Mesenchymal stem cell (in vitro differentiated cells and primary cell): ENCODE data around the gene HMGB3.

Experiments
- DNase-seq: peaks from one replicate; pipeline ENCODE4 v3.0.0-alpha.2; 2013
- H2AFZ ChIP-seq: one replicate; pipeline ENCODE4 v1.6.1; 2013; ENCODE audit warnings: low read depth, mild to moderate bottlenecking, control low read depth, inconsistent platforms, low read length, moderate library complexity
- H2AK5ac ChIP-seq: 2 replicates; pipeline ENCODE4 v1.6.1; 2013; ENCODE audit warnings: low read length, moderate library complexity, mild to moderate bottlenecking, inconsistent platforms; ENCODE audit not compliant: severe bottlenecking
- H2BK120ac ChIP-seq: one replicate; pipeline ENCODE4 v1.6.1; 2013; ENCODE audit warnings: low read depth, mild to moderate bottlenecking, inconsistent platforms, low read length, moderate library complexity
- H2BK12ac ChIP-seq, 2 experiments: one replicate each; pipeline ENCODE4 v1.6.1; 2013; ENCODE audit warnings: inconsistent platforms in 2 of 2, low read length in 2 of 2, mild to moderate bottlenecking in 2 of 2, moderate library complexity in 2 of 2, control low read depth in 1 of 2
- H2BK15ac ChIP-seq: one replicate; pipeline ENCODE4 v1.6.1; 2013; ENCODE audit warnings: mild to moderate bottlenecking, low read depth, inconsistent platforms; ENCODE audit not compliant: poor library complexity, severe bottlenecking
- H2BK5ac ChIP-seq: 2 replicates; pipeline ENCODE4 v1.6.1; 2013; ENCODE audit warnings: low read depth, mild to moderate bottlenecking, low read length, control low read depth, inconsistent platforms; ENCODE audit not compliant: poor library complexity, severe bottlenecking
- H3K14ac ChIP-seq, 2 experiments: one replicate each; pipeline ENCODE4 v1.6.1; 2013; ENCODE audit warnings: inconsistent platforms in 2 of 2, low read length in 2 of 2, control low read depth in 1 of 2, mild to moderate bottlenecking in 1 of 2, moderate library complexity in 1 of 2
- H3K18ac ChIP-seq, 2 experiments: one replicate each; pipeline ENCODE4 v1.6.1; 2013; ENCODE audit warnings: inconsistent platforms in 2 of 2, low read length in 2 of 2, control low read depth in 1 of 2, low read depth in 1 of 2, mild to moderate bottlenecking in 1 of 2
- H3K23ac ChIP-seq, 2 experiments: one replicate each; pipeline ENCODE4 v1.6.1; 2013; ENCODE audit warnings: inconsistent platforms in 2 of 2, low read length in 2 of 2, mild to moderate bottlenecking in 2 of 2, moderate library complexity in 2 of 2, control low read depth in 1 of 2
- H3K27ac ChIP-seq: 2 replicates; pipeline ENCODE4 v1.5.1; 2013; ENCODE audit warnings: mild to moderate bottlenecking, moderate library complexity, low read length, control low read depth, inconsistent platforms; ENCODE audit not compliant: poor library complexity, severe bottlenecking
- H3K27me3 ChIP-seq, 2 experiments: 2 replicates each; pipeline versions ENCODE4 v1.6.1 to v1.7.0; 2013; ENCODE audit warnings: low read length in 2 of 2, mild to moderate bottlenecking in 2 of 2, moderate library complexity in 2 of 2, control low read depth in 1 of 2, inconsistent platforms in 1 of 2; ENCODE audit not compliant: control insufficient read depth in 1 of 2, insufficient read depth in 1 of 2
- H3K36me3 ChIP-seq, 2 experiments: 2 replicates each; pipeline versions ENCODE4 v1.6.1 to v1.7.0; 2013; ENCODE audit warnings: low read length in 2 of 2, control low read depth in 1 of 2, inconsistent platforms in 1 of 2, low read depth in 1 of 2, mild to moderate bottlenecking in 1 of 2; ENCODE audit not compliant: insufficient read depth in 2 of 2, control insufficient read depth in 1 of 2
- H3K4ac ChIP-seq, 2 experiments: one replicate each; pipeline ENCODE4 v1.6.1; 2013; ENCODE audit warnings: inconsistent platforms in 2 of 2, low read length in 2 of 2, mild to moderate bottlenecking in 2 of 2, moderate library complexity in 2 of 2, control low read depth in 1 of 2, low read depth in 1 of 2
- H3K4me1 ChIP-seq: 2 replicates; pipeline ENCODE4 v1.6.1; 2013; ENCODE audit warnings: low read depth, low read length, control low read depth; ENCODE audit not compliant: control insufficient read depth, insufficient read depth
- H3K4me2 ChIP-seq: 2 replicates; pipeline ENCODE4 v1.6.1; 2013; ENCODE audit warnings: low read length, mild to moderate bottlenecking, inconsistent platforms; ENCODE audit not compliant: poor library complexity, severe bottlenecking
- H3K4me3 ChIP-seq, 2 experiments: 2 replicates each; pipeline versions ENCODE4 v1.5.1 to v1.7.0; 2013; ENCODE audit warnings: low read length in 2 of 2, mild to moderate bottlenecking in 2 of 2, control low read depth in 1 of 2, low read depth in 1 of 2; ENCODE audit not compliant: insufficient read depth in 1 of 2
- H3K79me1 ChIP-seq: replicated peaks from 2 replicates; pipeline ENCODE4 v1.6.1; 2013; ENCODE audit warnings: mild to moderate bottlenecking, control low read depth, low read length, inconsistent platforms; ENCODE audit not compliant: poor library complexity, severe bottlenecking
- H3K9ac ChIP-seq: 2 replicates; pipeline ENCODE4 v1.7.0; 2013; ENCODE audit warnings: mild to moderate bottlenecking, low read length, moderate library complexity
- H3K9me3 ChIP-seq: 2 replicates; pipeline ENCODE4 v1.7.0; 2013; ENCODE audit warnings: mild to moderate bottlenecking, low read length; ENCODE audit not compliant: control insufficient read depth
- H4K8ac ChIP-seq: one replicate; pipeline ENCODE4 v1.6.1; 2013; ENCODE audit warnings: inconsistent platforms, mild to moderate bottlenecking, low read length, moderate library complexity
- H4K91ac ChIP-seq: one replicate; pipeline ENCODE4 v1.6.1; 2013; ENCODE audit warnings: mild to moderate bottlenecking, low read length, inconsistent platforms
- WGBS: methylation state at CpG from one replicate; pipeline ENCODE4 v1.1.7; 2013; ENCODE audit warnings: mixed read lengths; 5-methylcytosine and 5-hydroxymethylcytosine counted together

HMGB3 gene

DNA sequence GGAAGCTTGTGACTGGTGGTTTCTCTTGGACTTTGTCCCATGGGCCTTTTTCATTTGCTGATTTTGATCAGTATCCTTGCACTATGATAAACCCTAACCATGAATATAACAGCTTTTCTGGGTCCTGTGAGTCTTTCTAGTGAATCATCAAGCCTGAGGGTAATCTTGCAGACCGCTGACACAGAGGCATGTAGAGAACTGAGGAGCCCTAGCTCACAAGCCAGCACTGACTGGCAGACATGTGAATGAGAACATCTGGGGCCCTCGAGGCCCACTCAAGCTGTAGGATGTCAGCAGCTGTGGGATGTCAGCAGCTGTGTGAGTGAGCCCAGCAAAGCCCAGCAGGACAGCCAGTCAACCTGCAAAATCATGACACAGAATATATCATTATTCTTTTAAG is 36.7 kb downstream of the HMGB3 start:
- no peak overlapping the region for H2BK12ac ChIP-seq
- no peak overlapping the region for H3K4ac ChIP-seq
- H2AK5ac ChIP-seq: no peak overlapping the region
- no peak overlapping the region for H3K9ac ChIP-seq
- H3K14ac ChIP-seq: no peak overlapping the region
- H4K91ac ChIP-seq: no peak overlapping the region
- H2BK5ac ChIP-seq: no peak overlapping the region
- no peak overlapping the region for H2BK120ac ChIP-seq
- H3K4me1 ChIP-seq: no peaks in the 10 kb centered on the region
- H2BK15ac ChIP-seq: no peak overlapping the region
- no peak overlapping the region for H3K4me2 ChIP-seq
- H4K8ac ChIP-seq: no peak overlapping the region
- no peaks in the 10 kb centered on the region for H3K79me1 ChIP-seq
- 50% methylated on average over 1 of the region's 2 CpGs for WGBS
- H3K27me3 ChIP-seq: peaks cover 0 to 1% of the 10 kb centered on the region in 2 experiments
- H3K36me3 ChIP-seq: no peaks in the 10 kb centered on the region
- no peak overlapping the region for H2AFZ ChIP-seq
- H3K27ac ChIP-seq: no peak overlapping the region
- H3K18ac ChIP-seq: no peak overlapping the region
- no peak overlapping the region for H3K23ac ChIP-seq
- peak; percentile 10 for DNase-seq
- H3K9me3 ChIP-seq: no peaks in the 10 kb centered on the region
- no peak overlapping the region for H3K4me3 ChIP-seq

DNA sequence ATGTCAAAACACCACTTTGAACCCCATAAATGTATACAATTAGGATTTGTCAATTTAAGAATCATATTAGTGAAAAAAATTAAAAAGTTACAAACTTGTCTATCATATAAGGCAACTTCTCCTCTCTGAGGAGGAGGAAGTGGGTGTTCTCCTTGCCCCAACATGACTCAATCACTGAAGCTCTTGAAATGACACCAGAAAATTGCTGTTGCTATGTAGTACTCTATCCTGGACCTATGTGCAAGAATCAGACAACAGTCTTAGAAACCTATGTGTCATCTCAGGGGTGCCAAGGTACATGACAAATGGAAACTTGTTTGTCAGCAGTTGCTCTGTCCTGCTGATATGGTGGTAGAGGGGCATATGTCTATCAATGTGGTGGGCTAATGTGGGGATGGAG is 47.7 kb downstream of the HMGB3 start:
- no peak overlapping the region for H2BK5ac ChIP-seq
- no peak overlapping the region for H2BK15ac ChIP-seq
- H2BK120ac ChIP-seq: no peak overlapping the region
- no peak overlapping the region for H3K27ac ChIP-seq
- H3K23ac ChIP-seq: no peak overlapping the region
- no peaks in the 10 kb centered on the region for H3K9me3 ChIP-seq
- H2AFZ ChIP-seq: no peak overlapping the region
- H4K8ac ChIP-seq: no peak overlapping the region
- no peak overlapping the region for H2AK5ac ChIP-seq
- no peak for DNase-seq
- H3K4me3 ChIP-seq: no peak overlapping the region
- no peaks in the 10 kb centered on the region for H3K36me3 ChIP-seq
- H2BK12ac ChIP-seq: no peak overlapping the region
- H4K91ac ChIP-seq: no peak overlapping the region
- no peak overlapping the region for H3K14ac ChIP-seq
- H3K4ac ChIP-seq: no peak overlapping the region
- H3K18ac ChIP-seq: no peak overlapping the region
- H3K4me1 ChIP-seq: no peaks in the 10 kb centered on the region
- peaks cover 0 to 31% of the 10 kb centered on the region in 2 experiments for H3K27me3 ChIP-seq
- H3K4me2 ChIP-seq: no peak overlapping the region
- H3K9ac ChIP-seq: no peak overlapping the region
- H3K79me1 ChIP-seq: no peaks in the 10 kb centered on the region

DNA sequence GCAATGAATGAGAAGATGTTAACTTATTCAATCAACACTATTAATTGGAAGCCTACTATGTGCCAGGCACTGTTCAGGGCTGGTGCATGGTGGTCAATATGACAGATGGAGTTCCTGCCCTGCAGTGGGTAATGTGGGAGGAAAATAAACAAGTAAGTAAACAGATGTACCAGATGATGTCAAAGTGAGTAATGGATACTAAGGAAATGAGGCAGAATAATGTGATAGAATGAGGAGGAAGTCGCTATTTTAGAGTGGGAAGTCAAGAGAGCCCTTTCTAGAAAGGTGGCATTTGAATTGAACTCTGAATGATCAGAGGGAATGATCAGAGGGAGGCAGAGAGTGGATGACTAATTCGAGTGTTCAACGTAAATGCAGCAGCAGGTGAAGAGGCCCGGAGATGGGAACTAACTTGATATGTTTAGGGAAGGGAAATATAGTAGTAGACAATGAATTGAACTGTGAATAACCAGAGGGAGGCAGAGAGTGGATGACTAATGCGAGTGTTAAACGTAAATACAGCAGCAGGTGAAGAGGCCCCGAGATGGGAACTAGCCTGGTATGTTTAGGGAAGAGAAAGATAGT is 48.3 kb downstream of the HMGB3 start:
- H3K9ac ChIP-seq: no peak overlapping the region
- no peaks in the 10 kb centered on the region for H3K9me3 ChIP-seq
- no peaks in the 10 kb centered on the region for H3K4me1 ChIP-seq
- H4K91ac ChIP-seq: no peak overlapping the region
- no peak overlapping the region for H3K14ac ChIP-seq
- no peak overlapping the region for H2BK12ac ChIP-seq
- peaks cover 0 to 25% of the 10 kb centered on the region in 2 experiments for H3K27me3 ChIP-seq
- H3K4me3 ChIP-seq: no peak overlapping the region
- no peak overlapping the region for H3K18ac ChIP-seq
- no peak overlapping the region for H2AK5ac ChIP-seq
- H4K8ac ChIP-seq: no peak overlapping the region
- no peak for DNase-seq
- no peak overlapping the region for H2BK5ac ChIP-seq
- WGBS: 64% methylated on average over 7 of the region's 7 CpGs
- no peak overlapping the region for H2BK15ac ChIP-seq
- H3K27ac ChIP-seq: no peak overlapping the region
- H2AFZ ChIP-seq: no peak overlapping the region
- no peak overlapping the region for H3K23ac ChIP-seq
- H2BK120ac ChIP-seq: no peak overlapping the region
- no peak overlapping the region for H3K4ac ChIP-seq
- no peaks in the 10 kb centered on the region for H3K36me3 ChIP-seq
- no peak overlapping the region for H3K4me2 ChIP-seq
- H3K79me1 ChIP-seq: no peaks in the 10 kb centered on the region

DNA sequence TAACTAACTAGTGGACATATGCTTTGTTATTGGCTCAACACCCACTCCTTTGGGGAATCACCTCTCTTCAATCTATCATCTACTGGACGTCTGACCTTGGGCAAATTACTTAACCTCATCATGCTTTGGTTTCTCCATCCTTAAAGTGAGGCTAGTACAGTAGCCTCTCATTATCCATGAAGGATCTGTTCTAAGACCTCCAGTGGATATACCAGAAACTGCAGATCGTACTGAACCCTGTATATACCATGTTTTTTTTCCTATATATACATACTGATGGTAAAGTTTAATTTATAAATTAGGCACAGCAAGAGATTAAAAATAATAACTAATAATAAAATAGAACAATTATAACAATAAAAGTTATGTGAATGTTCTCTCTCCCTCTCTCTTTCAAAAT is 56.2 kb downstream of the HMGB3 start:
- H2BK5ac ChIP-seq: no peak overlapping the region
- no peak overlapping the region for H2BK12ac ChIP-seq
- no peak overlapping the region for H2AK5ac ChIP-seq
- no peak overlapping the region for H3K4me2 ChIP-seq
- H3K4me3 ChIP-seq: no peak overlapping the region
- H2AFZ ChIP-seq: no peak overlapping the region
- no peak overlapping the region for H2BK15ac ChIP-seq
- H3K4ac ChIP-seq: no peak overlapping the region
- H3K18ac ChIP-seq: no peak overlapping the region
- no peak overlapping the region for H3K27ac ChIP-seq
- H3K79me1 ChIP-seq: no peaks in the 10 kb centered on the region
- H4K91ac ChIP-seq: no peak overlapping the region
- 41% methylated on average over 1 of the region's 2 CpGs for WGBS
- no peak overlapping the region for H4K8ac ChIP-seq
- no peak for DNase-seq
- H3K4me1 ChIP-seq: no peaks in the 10 kb centered on the region
- no peaks in the 10 kb centered on the region for H3K36me3 ChIP-seq
- no peak overlapping the region for H3K14ac ChIP-seq
- peaks cover 3% of the 10 kb centered on the region for H3K9me3 ChIP-seq
- no peak overlapping the region for H3K23ac ChIP-seq
- no peak overlapping the region for H3K9ac ChIP-seq
- H3K27me3 ChIP-seq: peaks cover 0 to 15% of the 10 kb centered on the region in 2 experiments
- H2BK120ac ChIP-seq: no peak overlapping the region
